CD4-positive, alpha-beta T cell treated with Interleukin-4 for 4 hours (primary cell): Measurements from ENCODE around the gene IQGAP2.
A peak's percentile ranks its signal among the peaks of the same experiment; 100 is the strongest.

ENCODE experiments used
- DNase-seq: peaks from one replicate; pipeline ENCODE4 v3.0.0-alpha.2; 2020

IQGAP2 gene

DNA sequence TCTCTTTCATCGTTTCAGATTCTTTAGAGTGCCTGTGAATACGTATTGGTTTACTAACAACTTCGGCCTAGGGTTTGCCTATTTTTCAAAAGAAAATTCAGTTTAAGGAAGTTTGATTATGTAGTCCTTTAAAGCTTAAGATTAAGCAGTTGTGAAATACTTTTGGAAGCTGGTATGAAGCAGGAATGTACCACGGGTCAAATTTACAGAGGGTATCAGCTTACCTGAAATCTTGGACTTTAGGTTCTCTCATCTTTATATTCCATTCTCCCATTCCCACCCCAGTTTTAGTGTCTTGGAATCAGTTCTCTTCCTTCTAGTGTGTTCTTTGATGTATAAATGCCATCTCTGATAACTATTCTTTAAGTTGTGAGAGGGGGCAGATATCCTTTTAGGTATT is 53.2 kb downstream of the IQGAP2 start:
- DNase-seq: no peak

GRCh38 chr5:76457674-76458485 is 54.8 kb downstream of the IQGAP2 start:
- DNase-seq: no peak

GRCh38 chr5:76458486-76458830 is 55.4 kb downstream of the IQGAP2 start:
- DNase-seq: no peak

- no peak for DNase-seq
These were observed 57.0 kb downstream of the IQGAP2 start for GRCh38 chr5:76460104-76460503.

GRCh38 chr5:76462097-76462667 is 59.1 kb downstream of the IQGAP2 start:
- no peak for DNase-seq

- DNase-seq: peak; percentile 33
These were observed 64.1 kb downstream of the IQGAP2 start for GRCh38 chr5:76467216-76467615.

DNA sequence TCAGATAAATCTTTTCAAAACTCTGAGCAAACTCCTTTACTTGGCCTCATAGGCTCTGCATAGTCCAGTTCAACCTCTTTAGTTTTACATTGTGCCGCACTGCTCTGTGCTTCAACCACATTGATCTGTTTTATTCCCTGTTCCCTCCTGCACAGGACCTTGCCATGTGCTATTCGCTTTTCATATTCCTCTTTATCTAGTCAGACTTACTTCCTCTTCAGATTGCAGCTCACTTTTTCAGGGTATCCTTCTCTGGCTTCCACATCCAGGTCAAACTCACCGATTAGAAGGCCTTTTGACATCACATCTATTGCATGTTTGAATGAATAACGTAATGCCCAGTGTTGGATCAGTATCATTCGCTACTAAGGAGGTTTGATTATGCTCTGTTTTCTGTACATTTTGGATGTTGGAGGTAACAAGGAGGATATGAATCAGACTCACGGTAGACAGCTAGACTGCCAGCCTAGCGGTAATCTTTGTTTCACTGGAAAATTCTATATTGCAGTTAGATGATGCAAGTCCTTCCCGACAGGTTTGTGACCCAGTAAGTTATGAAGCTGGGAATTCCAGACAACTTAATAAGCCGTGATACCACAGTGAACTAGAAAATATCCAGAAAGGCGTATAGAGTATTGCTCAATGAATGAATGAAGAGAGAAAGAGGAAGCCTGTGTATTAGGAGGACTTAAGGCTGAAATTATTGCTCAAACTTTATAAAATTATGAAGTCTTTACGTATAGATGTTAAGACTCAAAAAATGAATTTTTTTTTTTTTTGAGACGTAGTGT is 65.7 kb downstream of the IQGAP2 start:
- no peak for DNase-seq

DNA sequence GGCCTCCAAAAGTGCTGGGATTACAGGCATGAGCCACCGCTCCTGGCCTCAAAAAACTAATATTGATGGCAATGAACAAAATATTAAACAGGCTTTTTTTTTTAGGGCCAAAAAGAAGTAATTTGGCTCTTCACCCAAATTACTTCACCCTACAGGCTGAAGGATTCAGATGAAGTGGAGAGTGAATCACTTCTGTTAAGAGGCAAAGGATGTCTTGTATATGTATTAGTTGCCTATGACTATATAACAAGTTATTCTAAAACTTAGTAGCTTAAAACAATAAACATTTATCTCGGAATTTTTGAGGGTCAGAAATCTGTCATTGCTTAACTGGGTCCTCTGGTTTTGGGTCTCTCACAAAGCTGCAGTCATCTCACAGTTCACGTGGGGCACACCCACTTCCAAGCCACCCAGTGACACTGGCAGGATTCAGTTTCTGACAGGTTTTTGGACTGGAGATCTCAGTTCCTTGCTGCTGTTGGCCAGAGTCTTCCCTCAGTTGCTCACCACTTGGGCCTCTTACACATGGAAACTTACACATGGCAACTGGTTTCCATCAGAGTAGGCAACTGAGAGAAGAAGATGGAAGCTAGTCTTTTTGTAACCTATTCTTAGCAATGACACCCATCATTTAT is 66.7 kb downstream of the IQGAP2 start:
- DNase-seq: no peak

DNA sequence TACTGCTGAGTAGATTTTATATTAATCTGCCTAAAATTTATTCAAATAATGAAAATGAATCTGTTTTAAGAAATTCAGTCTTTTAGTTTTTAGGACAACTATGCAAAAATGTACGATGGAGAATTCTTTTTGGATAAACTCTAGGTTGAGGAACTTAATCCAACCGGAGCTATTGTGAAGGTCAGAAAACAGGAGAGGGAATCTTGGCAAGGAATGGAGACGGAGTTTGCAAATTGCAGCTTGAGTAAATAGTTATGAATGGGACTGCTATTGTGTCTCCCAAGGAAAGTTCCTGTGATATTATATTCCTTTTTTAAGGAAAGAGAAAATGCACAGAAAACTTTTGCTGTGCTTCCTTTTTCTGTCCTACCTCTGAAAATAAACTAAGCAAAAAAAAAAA is 67.9 kb downstream of the IQGAP2 start:
- DNase-seq: no peak

DNA sequence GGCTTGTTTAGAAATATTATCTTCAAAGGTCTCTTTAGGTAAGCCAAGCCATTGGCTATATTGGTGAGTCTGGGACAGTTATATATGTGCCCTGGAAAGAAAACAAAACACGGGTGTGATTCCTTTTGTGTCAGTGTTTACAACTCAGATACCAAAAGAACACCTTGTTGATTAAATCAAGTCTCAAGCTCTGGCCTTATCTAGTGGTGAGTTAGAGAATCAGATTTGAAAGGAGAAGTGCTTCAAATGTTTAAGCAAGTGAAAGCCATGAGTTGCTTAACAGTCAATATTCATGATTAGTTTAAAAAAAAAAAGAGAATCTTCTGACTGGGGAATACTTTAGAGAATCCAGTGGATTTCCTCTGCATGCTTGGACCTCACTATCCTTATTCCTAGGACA is 68.3 kb downstream of the IQGAP2 start:
- no peak for DNase-seq

DNA sequence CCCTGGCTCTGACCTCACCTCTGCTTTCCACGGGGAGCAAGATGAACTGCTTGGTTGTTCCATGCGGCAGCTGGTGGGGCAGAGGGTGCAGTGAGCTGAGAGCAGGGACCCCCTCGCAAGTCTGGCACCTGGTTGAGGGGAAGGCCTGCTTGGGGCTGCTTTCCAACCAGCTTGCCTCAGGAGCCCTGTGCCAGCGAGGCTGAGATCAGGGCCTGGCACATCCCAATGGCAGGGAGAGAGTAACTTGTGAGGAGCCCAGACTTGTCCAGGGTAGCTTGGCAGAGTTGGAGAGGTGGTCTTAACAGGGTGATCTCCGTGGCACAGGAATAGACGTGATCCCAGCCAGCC is 68.9 kb downstream of the IQGAP2 start:
- DNase-seq: no peak

DNA sequence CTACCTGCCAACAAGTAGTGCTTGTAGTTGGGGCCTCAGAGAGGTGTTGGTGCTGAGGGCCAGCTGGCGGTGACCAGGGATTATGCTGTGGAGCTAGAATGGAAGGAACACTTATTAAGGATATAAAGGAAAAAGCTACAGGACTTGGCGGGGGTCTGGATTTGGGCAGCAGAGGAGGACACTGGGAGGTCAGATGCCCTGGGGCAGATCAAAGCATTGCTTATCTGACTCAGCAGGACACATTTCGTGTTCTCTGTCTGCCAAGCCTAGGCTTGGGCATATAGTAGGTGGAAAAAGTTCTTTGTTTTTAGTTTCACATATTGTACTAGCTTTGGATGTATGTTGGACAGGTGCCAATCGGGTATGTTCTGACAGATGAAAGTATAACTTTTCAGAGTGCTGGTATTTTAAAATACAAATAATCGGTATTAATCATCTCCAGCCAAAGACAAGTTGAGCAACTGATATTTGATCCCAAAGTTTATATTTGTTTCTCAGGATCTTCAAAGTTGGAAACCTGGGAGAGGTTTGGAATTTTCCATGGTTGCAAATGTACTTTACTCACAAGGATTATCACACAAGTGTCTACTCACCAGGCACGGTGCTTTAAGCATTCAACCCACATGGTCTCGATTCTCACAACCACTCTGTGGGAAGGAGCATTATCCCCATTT is 69.4 kb downstream of the IQGAP2 start:
- DNase-seq: no peak

DNA sequence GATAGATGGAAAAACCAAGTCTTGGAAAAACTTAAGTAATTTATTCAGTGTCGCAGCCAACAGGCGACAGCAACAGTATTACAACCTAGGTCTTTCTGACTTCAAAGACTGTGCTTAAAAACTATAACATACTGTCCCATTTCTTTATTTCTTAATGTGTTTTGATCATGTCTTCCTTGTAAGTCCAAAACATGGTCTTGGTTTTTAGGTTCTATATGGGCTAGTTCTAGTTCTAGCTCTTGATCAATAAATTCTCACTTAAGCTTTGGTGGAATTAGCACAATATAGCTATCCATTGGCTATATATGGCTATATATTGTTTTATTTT is 69.9 kb downstream of the IQGAP2 start:
- no peak for DNase-seq

- DNase-seq: peak; percentile 86
These were observed 70.6 kb downstream of the IQGAP2 start for GRCh38 chr5:76473661-76474060.

DNA sequence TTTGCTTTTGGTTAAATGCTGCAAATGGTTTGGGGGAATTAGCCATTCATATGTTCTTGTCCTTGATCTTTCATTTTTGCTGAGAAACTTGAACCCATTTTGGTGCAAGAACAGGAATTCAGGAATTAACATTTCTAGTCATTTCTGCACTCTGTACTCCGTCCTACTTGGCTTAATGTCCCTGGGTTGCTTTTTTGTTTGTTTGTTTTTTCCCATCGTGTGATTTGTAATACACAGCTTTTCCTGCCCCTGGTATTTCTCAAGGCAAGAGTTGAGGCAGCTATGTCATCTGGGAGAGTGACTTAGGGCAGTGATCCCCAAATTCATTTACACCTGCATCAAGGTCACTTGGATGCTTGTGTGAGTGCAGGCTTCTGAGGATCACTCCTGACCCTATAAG is 71.3 kb downstream of the IQGAP2 start:
- DNase-seq: no peak

- no peak for DNase-seq
These were observed 72.3 kb downstream of the IQGAP2 start for GRCh38 chr5:76475385-76475784.

- no peak for DNase-seq
These were observed 72.9 kb downstream of the IQGAP2 start for GRCh38 chr5:76475936-76476335.

GRCh38 chr5:76476474-76477038 is 73.5 kb downstream of the IQGAP2 start:
- no peak for DNase-seq

DNA sequence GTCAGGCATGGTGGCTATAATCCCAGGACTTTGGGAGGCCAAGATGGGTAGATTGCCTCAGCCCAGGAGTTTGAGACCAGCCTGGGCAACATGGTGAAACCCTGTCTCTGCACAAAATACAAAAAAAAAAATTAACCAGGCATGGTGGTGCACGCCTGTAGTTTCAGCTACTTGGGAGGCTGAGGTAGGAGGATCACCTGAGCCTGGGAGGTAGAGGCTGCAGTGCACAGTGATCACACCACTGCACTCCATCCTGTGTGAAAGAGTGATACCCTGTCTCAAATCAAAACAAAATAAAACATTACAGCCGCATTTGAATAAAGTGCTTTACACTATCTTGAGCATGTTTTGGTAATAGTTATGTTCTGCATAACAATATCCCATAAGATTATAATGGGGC is 74.0 kb downstream of the IQGAP2 start:
- DNase-seq: no peak

DNA sequence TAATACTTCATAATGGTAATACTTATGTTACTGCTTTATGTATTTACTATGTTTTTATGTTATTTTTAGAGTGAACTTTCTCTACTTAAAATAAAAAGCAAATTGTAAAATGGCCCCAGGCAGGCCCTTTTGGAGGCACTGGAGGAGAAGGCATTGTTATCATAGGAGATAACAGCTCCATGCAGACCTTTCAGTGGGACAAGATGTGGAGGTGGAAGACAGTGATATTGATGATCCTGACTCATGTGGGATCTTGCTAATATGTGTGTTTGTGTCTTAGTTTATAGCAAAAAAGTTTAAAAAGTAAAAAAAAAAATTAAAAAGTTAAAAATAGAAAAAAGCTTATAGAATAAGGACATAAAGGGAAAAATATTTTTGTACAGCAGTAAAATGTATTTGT is 74.5 kb downstream of the IQGAP2 start:
- no peak for DNase-seq

- DNase-seq: no peak
These were observed 76.2 kb downstream of the IQGAP2 start for GRCh38 chr5:76479281-76479680.

- DNase-seq: no peak
These were observed 77.0 kb downstream of the IQGAP2 start for GRCh38 chr5:76479973-76480667.
